Measurements from ENCODE around the gene ZNF423.

GRCh38 chr16:49524216-49524946 is 331.5 kb downstream of the ZNF423 start:
- TF ChIP-seq GATA2 (IDR thresholded peaks at IDR 0.05; ENCODE audit: low read depth, low read length) (0 out of 2 replicates have a peak, but pooled peaks have one; percentile 32), GATA3 (IDR thresholded peaks at IDR 0.05; ENCODE audit: low read depth, low read length) (no peak)

Data from SH-SY5Y (cell line).